NCI-H446 treated with DMSO at 0.1 percent for 48 hours (cell line): Measurements from ENCODE around the gene WNK2.
"Not testable (repeated sequence)": the region's sequence is repeated elsewhere in the genome, so short reads cannot be mapped to it uniquely, and the experiment has no call there.

ENCODE experiments used
- DNase-seq: peaks from one replicate; lab custom pipeline; 2025; lab: John Stamatoyannopoulos, UW

The WNK2 gene

GRCh38 chr9:93308158-93308602, 124.2 kb downstream of the WNK2 start:
- no peak for DNase-seq

DNA sequence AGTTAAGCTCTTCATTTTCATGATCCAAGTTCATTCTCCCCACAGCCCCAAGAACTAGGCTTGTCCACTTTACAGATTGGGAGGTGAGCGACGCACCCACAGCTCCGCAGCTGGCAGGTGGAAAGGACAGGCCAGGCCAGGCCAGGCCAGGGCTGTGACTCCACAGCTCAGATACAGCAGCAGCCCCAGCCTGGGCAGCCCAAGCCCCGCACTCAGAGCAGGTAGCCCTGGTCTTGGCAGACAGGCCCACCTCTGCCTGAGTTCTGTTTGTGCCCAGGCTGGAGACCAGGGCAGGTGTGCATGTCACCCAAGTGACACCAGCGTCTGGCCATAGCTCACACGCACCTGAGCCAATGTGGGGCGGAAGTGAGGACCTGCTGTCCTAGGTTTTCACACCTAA, 124.7 kb downstream of the WNK2 start:
- no peak for DNase-seq

- DNase-seq, result no peak
Measured at GRCh38 chr9:93309889-93310425, 126.0 kb downstream of the WNK2 start.

GRCh38 chr9:93315118-93315517, 131.2 kb downstream of the WNK2 start:
- no peak for DNase-seq

DNA sequence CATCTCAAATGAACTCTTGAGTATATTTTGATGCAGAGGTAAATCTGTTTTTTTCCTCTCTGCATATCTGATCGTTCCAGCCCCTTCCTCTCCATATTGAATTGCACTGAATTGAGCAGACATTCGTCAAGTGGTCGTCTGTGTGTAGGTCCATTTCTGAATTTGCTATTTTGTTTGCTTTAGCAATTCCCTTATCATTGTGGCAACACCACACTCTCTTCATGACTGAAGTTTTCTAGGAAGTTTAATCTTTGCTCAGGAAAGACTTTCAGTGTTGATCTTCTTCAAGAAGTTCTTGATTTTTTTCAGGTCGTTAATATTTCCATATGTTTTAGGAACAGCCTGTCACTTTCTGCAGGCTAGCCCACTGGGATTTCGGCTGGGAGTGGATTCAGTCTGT, 132.0 kb downstream of the WNK2 start:
- DNase-seq, result no peak

GRCh38 chr9:93316726-93317494, 133.0 kb downstream of the WNK2 start:
- DNase-seq, result no peak

DNA sequence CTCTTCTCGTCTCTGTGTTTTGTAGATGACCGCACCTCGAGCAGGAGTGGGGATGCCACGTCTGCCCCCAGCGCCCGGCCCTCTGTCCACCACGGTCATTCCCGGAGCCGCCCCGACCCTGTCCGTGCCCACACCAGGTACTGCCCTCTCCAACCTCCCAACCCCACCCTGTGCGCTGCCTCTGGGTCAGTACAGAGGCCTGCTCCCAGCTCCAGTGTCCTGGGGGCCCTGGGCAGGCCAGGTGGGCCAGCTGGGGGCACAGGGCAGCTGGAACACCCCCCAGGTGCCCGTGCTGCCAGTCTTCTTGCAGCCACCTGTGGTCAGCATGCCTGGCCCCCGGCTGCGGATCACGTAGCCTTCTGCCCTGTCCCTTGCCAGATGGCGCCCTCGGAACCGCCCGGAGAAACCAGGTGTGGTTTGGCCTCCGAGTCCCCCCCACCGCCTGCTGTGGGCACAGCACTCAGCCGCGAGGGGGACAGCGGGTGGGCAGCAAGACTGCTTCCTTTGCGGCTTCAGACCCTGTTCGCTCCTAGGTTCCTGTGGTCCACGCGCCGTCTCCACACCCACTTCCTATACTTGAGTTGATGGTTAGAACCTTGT, 133.7 kb downstream of the WNK2 start:
- no peak for DNase-seq

DNA sequence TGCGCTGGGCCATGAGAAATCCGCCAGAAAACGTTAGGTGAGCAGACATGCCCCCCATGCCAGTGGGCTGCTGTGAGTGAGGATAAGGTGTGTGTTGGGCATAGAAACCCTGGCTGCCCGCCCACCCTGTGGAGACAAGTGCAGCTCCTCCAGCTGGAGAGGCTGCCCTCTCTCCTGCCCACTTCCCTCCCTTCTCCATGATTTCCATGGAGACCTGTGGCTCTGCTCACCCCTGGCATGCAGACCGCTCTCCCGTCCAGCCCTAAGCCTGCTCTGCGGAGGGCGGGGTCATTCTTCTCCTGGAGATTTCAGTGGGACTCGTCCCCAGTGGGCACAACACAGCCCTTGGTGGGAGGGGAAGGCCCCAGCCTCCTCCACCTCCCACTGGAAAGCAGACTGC, 134.5 kb downstream of the WNK2 start:
- DNase-seq, result no peak

DNA sequence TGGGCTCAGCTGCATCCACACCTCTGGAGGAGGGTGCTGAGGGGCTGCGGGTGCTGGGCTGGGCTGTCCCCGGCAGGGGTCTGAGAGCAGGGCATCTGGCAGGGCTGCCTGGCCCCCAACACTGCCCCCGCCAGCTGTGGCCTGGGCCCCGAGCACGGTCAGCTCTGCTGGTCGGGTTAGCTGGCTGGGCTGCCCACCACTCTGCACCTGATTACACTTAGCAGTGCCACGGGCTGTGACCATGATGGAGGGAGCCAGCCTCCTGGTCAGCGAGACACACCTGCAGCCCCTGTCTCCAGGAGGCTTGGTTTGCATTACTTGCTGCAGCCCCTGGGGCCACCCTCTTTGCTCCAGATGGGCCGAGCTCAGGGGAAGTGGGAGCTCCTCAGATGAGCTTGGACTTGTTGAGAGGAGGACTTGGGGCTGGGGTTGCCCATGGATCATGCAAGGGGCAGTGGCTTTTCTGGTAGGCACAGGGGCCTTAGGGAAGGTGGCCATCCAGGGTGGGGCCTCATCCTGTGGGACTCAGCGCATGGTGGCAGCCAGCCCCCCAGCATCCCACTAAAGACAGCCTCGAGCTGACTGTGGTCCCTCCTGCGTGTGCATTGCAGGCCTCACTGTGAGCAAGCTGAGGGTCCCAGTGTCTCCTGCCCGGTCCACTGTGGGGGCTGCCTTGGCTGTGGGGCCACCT, 135.5 kb downstream of the WNK2 start:
- no peak for DNase-seq

DNA sequence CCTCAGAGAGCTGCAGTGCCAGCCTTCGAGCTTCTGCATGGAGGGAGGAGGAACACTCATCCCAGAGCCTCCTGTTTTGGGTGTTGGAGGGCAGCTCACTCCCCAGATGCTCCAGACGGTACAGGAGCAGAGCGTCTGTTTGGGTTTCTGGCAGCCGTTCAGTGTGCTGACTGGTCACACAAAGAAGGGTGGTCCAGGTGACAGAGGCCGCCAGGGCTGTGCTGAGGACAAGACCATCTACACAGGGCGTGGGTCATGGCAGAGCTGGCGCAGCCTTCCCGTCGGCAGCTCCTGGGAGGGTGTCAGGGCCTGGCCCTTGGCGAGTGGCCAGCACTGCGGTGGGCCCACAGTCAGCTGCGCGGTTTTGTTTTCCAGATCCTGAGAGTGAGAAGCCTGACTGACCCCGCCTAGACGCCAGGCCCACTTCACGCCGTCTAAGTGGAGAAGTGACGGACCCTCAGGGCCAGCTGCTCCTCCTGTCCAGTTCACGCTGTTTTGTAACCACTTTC, 136.1 kb downstream of the WNK2 start:
- no peak for DNase-seq

GRCh38 chr9:93320591-93321219, 136.8 kb downstream of the WNK2 start:
- DNase-seq, result no peak

- no peak for DNase-seq
Measured at GRCh38 chr9:93321220-93321610, 137.3 kb downstream of the WNK2 start.

GRCh38 chr9:93323446-93323954, 139.6 kb downstream of the WNK2 start:
- not testable (repeated sequence) for DNase-seq

DNA sequence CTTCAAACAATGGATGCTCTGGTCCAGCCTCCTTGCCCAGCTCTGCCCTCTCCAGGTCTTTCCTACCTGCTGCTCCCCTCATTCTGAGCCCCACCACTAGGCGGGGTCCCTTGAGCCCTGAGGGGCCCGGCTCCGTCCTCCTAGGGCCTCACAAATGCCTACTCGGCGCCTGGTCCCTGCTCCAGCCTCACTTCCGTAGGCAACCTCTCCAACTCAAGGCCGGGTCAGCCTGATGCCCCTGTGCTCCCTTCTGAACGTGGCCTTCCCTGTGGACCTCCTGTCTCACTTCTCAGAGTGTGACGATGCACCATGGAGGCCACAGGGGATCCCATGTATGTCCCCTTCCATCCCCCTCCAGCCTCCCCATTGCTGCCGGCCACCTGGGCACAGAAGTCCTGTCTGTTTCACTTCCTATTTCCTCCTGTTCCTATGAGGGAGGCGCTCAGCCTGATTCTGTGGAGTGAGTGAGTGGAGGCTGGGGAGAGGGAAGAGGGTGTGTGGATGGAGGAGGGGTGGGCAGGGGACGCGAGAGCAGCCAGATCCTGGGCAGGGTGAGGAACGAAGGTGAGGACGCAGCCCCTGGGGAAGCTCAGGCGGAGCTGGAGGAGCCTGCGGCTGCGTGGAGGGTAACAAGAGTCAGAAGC, 140.4 kb downstream of the WNK2 start:
- DNase-seq, result no peak

DNA sequence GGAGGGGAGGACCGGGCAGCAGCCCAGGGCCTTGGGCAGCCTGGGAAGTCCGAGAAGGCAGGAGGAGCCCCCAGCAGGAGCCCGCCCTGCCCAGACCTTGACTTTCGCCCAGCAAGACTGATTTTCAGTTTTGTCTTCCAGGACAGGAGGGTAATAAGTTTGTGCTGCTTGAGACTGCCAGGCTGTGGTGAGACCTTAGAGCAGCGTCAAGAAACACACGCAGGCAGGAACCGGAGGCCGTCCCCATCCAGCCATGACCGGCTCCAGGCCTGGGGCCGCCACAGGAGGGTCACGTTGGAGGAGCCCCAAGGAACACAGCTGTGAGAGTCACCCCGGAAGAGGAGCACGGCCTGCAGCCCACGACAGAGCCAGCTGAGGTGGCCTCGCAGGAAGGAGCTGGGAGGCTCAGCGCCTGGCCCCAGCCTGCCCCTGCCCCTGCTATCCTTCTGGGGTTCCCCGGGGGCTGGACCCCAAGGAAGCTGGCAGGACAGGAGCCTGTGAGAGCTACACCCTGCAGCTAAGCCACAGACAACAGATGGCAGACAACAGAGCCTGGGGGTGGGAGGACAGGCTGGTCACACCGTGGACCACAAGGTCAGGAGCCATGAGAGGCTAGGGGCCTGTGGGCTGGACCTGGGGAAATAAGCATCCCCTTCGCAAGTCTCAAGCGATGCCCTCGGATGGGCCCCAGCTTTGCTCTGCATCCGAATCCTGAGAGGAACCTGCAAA, 141.5 kb downstream of the WNK2 start:
- DNase-seq, result no peak

GRCh38 chr9:93326056-93326455, 142.1 kb downstream of the WNK2 start:
- DNase-seq, result no peak

- DNase-seq, result no peak
Measured at GRCh38 chr9:93326654-93327053, 142.7 kb downstream of the WNK2 start.

- no peak for DNase-seq
Measured at GRCh38 chr9:93329629-93330280, 145.8 kb downstream of the WNK2 start.

DNA sequence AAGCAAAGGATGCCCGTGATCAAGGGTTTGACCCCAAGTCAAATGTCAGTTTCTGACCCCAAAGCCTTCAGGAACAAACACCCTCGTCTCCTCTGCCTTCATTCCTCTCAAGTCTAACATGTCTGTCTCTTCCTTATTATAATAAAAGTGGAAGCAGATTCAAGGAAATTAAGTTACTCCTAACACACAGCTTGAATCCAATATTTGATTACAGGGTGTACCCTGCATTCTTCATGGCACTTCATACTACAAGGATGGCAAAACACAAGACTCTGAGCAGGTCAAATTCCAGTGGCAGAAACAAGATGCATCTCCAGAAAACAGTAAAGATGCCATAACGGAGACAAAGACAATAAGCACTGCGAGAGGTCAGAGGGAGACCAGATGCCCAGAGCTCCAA, 148.4 kb downstream of the WNK2 start:
- no peak for DNase-seq

- no peak for DNase-seq
Measured at GRCh38 chr9:93336720-93337119, 152.8 kb downstream of the WNK2 start.
